DMS153 (cell line): ENCODE measurements around the gene CRIM1.
"Not testable (repeated sequence)": the region's sequence is repeated elsewhere in the genome, so short reads cannot be mapped to it uniquely, and the experiment has no call there.

Experiments
- DNase-seq: peaks from one replicate; lab custom pipeline; 2025; lab: John Stamatoyannopoulos, UW

The CRIM1 gene, protein sequence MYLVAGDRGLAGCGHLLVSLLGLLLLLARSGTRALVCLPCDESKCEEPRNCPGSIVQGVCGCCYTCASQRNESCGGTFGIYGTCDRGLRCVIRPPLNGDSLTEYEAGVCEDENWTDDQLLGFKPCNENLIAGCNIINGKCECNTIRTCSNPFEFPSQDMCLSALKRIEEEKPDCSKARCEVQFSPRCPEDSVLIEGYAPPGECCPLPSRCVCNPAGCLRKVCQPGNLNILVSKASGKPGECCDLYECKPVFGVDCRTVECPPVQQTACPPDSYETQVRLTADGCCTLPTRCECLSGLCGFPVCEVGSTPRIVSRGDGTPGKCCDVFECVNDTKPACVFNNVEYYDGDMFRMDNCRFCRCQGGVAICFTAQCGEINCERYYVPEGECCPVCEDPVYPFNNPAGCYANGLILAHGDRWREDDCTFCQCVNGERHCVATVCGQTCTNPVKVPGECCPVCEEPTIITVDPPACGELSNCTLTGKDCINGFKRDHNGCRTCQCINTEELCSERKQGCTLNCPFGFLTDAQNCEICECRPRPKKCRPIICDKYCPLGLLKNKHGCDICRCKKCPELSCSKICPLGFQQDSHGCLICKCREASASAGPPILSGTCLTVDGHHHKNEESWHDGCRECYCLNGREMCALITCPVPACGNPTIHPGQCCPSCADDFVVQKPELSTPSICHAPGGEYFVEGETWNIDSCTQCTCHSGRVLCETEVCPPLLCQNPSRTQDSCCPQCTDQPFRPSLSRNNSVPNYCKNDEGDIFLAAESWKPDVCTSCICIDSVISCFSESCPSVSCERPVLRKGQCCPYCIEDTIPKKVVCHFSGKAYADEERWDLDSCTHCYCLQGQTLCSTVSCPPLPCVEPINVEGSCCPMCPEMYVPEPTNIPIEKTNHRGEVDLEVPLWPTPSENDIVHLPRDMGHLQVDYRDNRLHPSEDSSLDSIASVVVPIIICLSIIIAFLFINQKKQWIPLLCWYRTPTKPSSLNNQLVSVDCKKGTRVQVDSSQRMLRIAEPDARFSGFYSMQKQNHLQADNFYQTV

DNA sequence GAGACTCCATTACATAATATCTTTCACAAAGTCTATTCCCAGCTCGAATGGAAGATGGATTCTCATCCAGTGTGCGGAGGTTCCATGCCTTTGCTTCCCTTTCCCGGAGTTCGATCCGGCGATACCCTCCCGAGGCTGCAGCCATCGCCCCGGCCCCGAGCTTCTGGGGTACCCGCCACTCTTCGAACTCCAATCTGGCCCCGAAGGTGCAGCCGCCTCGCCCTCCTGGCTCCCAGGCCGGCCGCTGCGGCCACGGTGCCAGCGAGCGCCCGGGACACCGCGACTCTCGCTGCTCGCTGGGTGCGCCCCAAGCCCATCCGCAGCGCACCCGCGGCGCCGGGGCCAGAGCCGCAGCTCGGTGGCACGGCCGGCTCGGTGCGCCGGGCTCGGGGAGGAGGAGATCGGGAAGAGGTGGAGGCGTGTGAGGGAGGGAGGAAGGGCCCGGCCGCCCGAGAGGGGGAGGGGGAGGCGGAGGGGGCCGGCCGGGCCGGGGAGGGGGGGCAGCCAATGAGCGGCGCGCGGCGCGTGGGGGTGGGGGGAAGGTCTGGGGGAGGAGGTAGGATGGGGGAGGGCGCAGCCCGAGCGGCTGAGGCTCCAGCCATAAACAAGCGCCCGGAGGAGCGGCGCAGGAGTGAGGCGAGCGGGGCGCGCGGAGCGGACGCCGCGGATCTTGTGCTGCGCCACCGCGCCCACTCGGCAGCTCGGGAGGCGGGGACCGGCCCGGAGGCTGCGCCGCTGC is at the start of gene CRIM1:
Gene CRIM1 (plus strand): TSS at position 628 of the 739 bp plus-strand sequence. CDS start 515 bp downstream, outside the sequence.
- DNase-seq: peak; percentile 15

DNA sequence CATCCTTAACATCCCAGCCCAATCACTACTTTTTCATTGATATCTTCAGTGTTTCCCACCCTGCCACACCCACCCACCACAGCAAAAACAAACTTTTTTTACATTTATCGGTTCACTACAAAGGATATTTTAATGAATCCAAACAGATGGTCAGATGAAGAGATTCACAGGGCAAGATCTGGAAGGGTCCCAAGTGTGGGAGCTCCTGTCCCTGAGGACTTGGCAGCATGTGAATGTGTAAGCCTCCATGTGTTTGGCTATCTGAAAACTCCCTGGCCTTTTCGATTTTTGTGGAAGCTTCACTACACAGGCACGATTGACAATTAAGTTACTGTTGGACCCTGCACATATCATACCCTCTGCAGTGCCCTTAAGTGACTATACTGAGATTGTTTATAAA is 48.1 kb upstream of the CRIM1 start:
- DNase-seq: no peak

DNA sequence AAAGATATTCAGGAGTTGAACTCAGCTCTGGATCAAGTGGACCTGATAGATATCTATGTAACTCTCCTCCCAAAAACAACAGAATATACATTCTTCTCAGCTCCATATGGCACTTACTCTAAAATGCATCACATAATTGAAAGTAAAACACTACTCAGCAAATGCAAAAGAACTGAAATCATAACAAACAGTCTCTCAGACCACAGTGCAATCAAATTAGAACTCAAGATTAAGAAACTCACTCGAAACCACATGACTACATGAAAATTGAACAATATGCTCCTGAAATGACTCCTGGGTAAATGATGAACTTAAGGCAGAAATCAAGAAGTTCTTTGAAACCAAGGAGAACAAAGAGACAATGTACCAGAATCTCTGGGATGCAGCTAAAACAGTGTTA is 45.1 kb upstream of the CRIM1 start:
- DNase-seq: not testable (repeated sequence)

DNA sequence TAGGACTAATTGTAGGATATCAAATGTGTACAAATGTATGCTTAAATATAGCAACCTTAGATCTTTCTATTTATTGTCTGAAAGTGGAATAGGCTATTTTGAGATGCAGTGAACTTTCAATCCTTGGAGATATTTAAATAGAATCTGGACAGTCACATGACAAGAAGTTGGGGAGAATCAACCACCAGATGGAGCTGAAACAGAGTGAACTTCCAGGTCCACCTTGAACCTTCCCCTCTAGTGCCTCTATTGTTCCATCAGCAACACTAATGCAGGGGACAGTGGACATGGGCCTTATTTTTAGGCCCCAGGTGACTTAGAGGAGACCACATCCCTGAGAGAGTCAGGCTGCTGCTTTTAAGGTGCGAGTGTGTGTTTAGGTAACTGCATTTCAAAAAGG is 37.0 kb upstream of the CRIM1 start:
- no peak for DNase-seq

DNA sequence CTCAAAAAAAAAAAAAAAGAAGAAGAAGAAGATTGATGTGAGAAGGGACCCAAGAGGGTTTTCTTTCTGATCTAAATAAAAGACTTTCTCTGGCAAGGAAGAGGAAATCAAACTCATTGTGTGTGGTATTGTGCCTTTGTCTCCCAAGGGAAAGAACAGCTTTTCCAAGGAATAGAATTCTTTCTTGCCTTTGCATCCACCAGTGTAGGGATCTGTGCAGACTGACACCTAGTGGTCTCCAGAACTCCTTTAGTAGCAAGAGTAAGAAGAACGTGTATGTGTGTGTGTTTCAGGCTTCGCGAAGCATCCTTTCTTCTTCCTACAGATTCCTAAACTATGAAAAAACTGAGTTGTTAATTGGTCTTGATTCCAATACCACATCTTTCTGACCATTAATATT is 33.5 kb upstream of the CRIM1 start:
- DNase-seq: no peak

DNA sequence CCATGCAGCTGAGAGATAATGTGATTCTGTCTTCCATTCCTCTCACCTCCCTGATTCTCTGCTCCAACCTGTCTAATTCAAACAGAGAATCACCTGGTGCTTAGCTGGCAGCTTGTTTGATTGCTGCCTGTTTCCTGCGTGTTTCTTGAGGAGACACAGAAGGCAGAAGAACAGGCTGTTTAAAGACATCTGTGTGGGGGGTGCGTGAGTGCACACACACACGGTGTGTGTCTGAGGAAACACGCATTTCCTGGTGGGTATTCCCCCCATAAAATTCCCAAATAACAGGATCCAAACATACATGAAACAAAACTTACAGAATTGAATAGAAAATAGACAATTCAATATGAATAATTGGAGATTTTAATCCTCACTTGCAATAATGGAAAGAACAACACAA is 29.3 kb upstream of the CRIM1 start:
- DNase-seq: no peak

DNA sequence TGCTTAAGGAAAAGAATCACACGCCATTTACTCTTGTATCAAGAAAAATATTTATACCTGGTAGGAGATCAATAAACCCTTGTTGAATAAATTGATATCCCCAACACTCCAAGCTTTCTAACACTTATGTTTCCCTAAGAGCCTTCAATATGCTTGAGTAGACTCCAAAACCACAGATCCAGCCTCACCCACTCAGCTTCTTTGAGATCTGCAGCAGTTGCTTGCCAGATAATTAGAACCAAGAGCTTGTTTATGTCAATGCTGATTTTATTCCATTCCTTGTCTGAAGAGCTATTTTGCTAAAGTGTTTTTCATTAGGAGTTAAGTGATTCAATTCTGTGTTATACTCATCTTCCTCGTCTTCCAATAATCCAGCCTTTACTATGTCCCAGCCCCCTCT is 26.3 kb upstream of the CRIM1 start:
- DNase-seq: no peak

DNA sequence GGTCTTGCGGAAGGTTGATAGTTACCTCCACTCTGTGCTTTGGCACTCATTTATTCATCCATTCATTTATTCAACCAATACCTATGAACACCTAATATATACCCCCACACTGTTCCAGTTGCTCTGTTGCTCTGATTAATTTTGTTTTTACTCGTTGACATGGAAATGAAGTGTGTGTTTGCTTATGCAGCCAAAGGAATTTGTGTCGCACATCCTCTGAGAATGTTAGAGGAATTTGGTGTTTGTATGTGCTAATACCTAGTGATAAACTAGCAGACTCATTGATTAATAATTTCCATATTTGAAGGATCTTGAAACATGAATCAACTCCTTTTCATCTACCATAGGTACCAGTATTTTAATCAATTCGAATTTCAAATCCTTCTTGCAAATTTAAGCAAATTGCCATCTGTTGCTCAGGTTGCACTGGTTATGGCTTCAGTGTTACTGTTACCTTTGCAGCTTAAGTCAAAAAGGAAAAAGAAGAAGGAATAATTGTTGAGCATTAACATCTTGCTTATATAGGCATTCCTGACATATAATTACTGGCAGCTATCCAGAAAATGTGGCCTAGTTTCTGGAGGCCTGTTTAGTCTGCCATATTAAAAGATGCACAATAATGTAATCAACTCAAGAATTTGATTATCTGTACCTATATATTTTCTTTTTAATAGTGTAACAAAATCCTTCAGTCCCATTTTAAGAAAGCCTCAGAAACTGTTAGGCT is 25.7 kb upstream of the CRIM1 start:
- no peak for DNase-seq

DNA sequence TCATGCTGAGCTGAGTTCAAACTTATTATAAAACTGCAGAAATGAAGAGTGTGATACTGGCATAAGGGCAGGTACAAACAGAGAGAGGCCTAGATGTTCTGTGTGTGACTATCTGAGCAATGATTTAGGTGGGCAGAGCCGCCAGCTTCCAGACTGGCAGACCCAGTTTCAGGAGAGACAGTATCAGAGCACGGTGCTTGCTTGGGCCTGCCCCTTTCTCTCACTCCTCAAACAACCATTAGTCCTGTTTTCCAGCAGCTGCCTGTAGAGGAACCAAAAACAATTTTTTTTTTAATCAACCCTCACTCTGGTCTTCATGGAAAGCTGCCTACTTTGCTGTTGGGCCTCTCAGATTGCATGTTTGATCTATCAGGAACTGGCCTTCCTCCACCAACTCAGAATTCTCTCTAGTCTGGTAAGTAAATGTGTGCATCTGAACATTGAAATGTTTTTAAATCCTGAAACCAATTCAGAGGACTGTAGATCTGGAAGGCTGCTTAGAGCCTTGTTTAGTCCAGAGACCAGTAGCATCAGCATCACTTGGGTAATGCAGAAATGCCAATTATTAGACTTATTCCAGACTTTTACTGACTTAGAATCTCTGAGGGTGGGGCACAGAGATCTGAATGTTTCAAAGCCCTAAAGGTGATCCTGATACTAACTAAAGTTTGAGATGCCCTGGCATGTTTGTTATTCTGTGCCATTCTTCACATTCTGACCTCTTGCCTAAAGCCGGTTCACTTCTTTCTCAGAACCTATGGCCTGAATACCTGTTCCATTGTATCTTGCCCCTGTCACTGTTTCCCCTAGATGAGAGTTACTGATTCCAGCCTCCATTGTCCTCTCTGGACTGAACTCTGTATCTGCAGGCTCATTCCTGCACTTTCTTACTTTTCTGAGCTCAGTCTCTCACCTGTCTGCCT is 24.8 kb upstream of the CRIM1 start:
- no peak for DNase-seq

DNA sequence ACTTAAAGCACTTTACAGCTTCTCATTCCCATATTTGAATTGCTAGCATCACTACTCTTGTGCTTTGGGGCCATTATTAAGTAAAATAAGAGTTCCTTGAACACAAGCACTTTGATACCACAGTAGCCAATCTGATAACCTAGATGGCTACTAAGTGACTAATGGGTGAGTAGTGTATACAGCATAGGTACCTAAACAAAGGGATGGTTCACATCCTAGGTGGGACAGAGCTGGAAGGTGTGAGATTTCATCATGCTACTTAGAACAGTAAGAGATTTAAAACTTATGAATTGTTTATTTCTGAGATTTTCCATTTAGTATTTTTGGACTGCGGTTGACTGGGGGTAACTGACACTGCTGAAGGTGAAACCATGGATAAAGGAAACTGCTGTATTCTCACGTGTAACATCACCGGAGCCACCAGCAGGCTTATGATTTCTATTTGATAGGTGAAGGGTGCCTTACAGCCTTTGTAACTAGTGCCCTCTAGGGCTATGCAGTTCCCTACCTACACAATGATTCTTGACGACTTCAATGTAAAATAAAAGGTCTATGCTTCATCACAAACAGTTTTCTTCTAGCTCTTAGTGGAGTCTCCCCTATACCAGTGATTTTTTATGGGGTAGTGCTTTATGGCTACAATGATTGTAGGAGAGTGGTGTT is 22.1 kb upstream of the CRIM1 start:
- DNase-seq: no peak

DNA sequence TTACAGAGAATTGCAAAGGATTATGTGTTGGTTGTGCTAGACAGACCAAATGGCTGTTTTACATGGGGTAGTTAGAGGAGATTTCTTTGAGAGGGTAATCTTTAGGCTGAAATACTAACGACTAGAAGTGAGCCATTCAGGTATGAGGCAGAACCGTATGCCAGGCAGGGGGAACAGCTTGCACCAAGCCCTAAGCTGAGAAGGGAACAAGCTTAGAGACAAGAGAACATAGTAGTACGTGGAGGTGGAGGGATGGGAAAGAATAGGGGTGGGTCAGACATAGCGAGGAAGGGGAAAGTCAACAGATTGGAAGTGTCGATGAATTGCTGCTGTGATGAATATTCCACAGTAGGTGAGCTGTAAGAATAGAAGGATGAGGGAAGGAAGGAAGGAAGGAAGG is 20.0 kb upstream of the CRIM1 start:
- no peak for DNase-seq

DNA sequence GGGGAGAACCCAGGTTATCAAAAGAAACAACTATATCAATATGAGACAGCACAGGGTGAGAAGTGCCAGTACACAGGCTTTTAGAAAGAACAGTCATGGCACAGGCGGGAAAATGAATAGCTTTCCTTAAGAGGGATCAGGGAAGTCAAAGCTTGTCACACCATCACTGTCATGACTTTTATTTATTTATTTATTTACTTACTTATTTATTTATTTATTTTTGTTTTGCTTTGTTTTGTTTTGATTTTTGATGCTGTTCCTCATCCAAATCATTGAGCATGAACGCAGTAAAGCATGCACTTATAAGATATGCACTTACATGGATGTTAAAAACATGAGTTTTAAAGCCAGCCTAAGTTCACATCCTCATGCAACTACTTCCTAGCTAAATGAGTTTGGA is 19.3 kb upstream of the CRIM1 start:
- DNase-seq: no peak

DNA sequence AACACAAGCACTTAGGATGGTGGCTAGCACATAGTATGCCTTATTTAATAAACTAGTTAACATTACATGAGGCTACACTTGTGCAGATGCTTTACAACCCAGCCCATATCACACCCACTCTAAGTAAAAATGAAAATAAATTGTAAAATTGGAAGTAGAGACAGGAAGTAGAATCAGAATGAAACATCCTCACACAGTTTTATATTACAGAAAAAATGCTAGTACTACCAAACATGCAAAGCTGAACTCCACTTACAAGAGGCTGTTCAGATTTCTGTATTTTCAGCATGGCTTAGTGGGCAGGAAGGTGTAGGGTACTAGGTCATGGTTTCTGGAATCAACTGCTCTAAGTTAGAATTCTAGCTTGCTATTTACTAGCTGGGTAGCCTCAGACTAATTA is 18.2 kb upstream of the CRIM1 start:
- DNase-seq: no peak

DNA sequence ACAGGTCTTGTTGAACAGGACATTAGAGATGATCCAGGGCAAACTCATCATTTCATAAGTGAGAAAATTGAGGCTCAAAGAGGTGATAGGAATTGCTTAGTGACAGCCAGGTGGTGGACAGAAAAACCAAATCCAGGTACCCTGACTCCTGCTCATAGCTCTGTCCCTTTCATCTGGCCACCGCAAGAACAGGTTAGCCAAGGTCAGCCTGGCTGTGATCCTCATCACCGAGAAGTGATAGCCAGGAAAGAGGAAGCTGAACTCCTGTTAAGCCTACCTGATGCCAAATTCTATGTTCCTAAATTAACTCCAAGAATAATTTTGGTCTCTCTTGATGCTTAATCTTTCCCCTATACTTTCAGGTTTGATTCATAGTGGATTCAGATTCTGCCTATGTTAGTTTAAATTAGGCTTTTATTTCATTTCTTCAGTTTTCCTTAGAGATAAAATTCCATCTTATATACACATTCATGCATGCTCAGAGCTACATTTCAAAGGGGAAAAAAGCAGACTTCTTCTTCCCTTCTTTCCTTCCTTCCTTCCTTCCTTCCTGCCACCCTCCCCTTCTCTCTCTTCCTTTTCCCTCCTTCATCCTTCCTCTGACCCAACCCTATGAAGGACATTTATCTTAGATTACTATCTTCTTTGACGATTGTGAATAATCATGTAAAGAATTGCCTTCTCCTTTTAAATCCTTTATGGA is 17.3 kb upstream of the CRIM1 start:
- no peak for DNase-seq

DNA sequence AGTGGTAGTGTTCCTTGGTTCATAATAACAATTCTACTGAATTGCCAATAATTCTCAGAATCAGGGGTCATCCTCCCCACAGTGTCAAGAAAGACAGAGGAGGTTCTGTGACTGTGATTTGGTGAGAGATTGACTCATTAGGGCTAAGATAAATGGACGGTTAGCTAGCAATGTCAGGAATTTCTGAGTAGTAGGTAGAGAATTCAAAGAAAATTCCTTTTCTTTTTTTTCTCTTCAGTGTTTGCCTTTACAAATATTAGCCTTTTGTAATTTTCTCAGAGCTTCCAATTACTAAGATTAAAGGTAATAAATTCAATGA is 16.8 kb upstream of the CRIM1 start:
- no peak for DNase-seq

DNA sequence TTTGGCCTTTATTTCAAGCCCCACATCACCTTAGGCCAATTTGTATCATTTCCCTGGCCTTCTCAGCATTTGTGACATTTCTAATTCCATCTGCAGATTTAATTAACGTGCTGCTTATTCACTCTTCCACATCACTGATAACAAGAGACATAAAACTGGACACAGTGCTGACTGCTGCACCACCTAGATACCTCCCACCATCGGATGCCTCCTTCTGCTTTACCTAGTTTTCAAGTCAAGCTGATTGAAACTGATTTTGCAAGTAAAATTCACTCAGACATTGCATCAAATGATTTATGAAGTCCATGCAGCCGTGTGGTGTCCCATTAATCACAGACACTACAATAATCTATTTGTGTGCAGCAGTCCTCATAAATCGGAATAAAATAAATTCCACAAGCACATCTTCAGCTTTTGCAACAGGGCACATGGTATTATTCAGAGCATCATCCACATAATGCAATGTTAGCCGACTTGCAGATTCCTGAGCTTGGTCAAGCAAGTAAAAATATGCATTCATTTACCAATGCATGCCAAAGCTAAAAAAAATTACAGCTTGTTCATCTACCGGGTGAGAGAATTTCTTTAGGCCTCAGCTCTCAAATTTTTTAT is 15.9 kb upstream of the CRIM1 start:
- no peak for DNase-seq

DNA sequence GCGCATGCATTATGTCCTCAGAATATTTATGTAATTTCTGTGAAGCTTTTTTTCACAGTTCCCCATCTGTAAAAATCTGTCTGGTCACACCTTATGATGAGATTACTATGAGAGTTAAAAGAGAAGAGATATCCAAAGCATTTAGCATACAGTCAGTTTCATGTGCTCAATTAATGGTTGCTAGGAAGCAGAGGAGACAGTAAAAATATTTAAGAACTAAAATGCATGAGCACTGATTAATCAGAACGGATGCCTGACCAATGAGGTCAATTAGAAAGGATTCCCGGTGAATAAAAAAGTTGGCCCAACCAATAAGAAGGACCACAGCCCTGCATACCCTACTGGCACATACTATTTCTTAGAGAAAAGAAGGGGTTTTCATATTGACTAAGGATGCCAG is 12.0 kb upstream of the CRIM1 start:
- DNase-seq: no peak

DNA sequence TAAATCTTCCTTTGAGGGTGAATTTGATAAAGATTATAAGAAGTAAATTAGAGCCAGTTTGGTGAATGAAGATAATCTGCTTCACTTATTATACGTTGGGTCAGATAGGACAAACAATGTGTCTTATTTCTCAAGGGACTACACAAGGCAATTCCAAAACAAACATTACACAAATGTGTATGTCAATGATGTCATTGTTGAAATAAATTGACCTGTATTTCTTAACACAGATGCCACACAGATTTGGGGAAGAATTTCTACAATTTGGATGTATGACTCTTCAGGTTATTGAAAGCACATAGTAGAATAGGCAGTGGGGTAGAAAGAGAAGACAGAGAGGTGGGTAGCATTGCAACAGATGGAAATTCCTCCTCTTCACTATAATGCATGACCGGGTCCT is 6.9 kb upstream of the CRIM1 start:
- DNase-seq: no peak

DNA sequence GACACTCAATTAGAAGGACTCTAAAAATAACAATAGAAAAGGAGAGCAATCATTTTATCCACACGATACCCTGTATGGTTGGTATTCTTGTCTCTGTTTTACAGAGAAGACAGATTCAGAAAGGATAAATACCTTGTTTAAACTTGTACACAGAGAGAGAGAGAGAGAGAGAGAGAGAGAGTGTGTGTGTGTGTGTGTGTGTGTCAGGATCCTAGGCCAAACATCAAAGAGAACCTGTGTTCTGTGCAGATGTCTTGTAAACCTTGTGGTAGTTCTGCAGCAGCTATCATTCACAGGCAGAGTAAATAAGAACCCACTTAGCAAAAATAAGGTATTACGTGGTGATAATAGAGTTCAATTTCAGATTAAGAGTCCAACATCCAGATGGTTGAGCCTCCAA is 4.3 kb upstream of the CRIM1 start:
- DNase-seq: no peak
